Globus pallidus (tissue), 1 donor: ENCODE data around the gene GSDME.
"Not testable (repeated sequence)": the region's sequence is repeated elsewhere in the genome, so short reads cannot be mapped to it uniquely, and the experiment has no call there.

Experiments used
- DNase-seq: peaks from one replicate; pipeline ENCODE4 v3.0.0-alpha.2; 2015; ENCODE audit warnings: low spot score

Gene GSDME

DNA sequence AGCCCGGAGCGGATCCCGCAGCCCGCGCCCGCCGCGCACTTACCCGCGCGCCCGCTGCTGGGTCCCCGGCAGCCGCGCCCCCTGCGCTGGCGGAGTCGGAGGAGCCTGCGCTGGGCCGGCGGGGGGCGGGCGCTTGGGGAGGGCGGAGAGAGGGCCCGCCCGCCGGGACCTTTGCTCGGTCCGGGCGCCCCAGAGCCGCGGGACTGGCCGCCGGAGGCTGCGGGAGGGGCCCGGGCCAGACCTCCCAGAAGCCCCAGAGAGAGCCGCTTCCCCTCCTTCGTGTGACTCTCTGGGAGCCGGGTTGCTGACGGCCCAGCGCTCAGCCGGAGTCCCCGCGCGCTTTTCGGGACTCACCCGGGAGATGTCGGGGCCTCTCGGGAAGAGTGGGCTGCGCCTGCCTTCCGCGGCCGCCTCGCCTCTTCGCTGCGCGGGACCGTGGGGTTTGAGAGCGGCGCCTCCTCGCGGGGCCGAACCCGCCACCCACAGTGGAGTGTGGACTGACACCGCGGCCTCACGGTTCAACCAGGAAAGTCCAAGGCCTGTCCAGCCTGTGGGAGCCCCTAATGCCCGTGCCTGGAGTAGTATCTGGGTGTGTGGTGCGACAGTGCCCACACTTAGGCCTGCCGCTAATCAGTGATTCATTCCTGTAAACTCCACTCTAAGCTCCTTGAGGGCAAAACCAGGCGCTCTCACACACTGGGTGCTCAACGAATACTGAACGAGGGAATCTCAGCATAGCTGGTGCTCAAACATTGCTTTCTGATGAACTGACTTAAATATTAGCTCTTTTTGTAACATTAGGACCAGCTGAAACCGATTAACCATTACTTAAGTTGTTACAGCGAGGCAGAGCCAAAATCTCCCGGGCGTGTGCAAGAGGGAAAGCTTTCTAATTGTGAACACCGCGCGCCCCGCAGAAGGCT, at the start of gene GSDME:
Gene GSDME, minus strand, starts transcription at position 112 of the 923 bp plus-strand sequence. CDS start 7,690 bp downstream, outside the sequence.
- DNase-seq: peak; percentile 47

DNA sequence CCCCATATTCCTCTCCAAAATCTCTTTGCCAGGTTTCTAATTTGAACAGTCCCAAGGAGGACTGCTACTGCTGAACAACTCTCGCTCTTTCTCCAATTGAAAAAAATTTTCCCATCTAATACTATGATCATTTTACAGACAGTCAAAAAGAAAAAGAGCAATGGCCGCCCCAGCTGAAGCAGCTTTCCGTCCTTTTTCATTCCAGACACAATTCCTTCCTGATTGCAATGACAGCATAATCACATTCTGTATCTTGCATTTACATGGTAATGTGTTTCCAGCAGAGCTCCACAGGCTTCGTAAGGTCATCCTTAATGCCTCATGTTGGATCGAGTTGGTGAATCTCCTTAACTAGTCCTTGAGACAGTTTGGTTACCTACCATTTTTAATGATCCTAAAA, 45.0 kb upstream of the GSDME start:
- no peak for DNase-seq

DNA sequence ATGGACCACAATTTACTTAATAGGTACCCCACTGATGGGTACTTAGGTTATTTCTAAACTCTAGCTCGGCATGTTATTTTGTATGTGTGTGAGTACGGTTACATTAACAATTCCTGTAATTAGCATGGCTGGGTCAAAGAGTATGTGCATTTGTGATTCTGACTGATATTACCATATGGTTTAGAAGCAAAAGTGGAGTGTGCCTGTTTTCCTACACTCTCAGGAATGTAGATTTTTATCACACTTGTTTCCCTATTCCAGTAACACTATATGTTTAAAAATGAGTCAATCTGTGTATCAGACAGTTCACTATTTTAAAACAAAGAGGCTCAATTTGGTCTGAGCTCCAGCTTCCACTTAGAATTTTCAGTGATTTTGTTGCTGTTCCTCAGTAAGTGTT, 44.6 kb upstream of the GSDME start:
- no peak for DNase-seq

DNA sequence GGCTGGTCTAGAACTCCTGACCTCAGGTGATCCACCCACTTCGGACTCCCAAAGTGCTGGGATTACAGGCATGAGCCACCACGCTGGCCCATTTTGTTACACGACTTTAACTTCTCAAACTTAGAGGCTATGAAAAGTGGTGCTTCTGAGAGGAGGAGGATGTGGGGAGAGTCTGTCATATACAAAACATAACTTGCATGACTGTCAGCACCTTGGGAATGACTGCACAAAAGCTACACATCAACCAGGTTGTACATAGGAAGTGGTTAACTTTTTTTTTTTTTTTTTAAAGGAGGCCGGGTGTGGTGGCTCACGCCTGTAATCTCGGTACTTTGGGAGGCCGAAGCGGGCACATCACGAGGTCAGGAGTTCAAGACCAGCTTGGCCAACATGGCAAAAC, 43.4 kb upstream of the GSDME start:
- no peak for DNase-seq

DNA sequence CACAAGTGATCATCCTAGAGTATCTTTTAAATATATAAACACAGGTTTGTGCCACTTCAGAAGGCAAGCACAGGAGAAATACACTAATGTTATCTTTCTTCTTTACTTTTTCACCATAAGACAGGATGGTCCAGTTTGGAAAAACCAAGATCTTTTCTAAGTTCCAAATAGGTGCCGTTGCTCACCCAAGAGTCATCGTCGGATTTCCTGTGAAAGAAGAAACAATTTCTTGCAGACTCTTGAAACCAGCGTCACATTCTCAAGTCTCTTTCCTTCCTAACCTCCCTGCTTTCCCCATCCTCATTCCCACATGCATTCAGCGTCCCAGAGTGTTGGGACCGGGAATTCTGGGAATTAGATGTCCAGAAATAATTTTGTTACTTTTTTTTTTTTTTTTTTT, 42.8 kb upstream of the GSDME start:
- no peak for DNase-seq

DNA sequence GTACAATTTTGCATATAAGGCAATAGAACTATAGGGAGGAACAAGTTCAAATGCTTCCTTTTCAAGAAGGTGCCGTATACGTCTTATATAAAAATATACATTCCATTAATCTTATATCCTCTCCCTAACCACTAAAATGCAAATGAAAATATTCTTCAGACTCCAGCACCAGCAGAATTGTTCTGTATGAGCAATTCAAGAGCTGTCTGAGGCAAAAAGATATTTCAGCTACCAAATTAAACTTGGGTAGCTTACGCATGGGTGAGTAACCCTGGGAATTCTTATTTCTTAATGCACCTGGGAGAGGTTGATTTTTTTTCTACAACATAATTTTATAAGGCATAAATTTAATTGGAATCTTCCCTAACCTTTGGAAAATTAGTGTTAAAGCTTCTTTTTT, 42.2 kb upstream of the GSDME start:
- DNase-seq: no peak

DNA sequence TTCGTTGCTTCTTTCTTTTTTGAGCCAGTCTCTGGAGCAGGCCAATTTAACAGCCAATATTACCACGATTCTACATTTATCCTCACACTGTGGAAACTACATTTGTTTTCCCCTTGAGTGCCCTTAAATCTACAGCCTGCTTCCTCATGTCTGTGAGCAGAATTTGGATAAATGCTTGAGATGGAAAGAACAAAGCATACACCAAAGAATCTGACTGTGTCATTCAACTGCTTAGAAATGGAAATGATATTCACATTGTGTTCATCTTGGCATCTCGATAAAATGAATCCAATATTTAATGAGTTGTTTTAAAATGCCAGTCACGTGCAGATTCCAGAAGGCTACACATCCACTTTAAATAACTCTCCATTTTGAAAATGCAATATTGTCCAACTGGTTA, 41.0 kb upstream of the GSDME start:
- no peak for DNase-seq

DNA sequence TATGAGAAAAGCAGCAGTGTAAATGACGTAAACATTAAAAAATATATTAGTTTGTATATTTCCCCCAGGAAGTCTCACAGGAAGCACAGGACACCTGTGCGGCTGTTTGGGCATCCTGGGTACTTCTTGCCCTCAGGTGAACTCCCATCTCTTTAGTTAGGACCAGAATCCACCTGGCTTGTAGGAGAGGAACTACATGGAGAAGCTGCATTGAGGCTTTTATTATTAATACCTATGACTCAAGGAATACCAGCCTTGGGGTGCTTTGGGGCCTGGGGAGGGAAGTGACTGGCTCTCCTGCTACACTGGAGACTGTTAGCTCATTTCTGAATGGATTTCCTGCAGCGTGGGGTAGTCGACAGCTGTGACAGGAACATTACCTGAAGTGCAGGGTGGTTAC, 40.0 kb upstream of the GSDME start:
- DNase-seq: no peak

DNA sequence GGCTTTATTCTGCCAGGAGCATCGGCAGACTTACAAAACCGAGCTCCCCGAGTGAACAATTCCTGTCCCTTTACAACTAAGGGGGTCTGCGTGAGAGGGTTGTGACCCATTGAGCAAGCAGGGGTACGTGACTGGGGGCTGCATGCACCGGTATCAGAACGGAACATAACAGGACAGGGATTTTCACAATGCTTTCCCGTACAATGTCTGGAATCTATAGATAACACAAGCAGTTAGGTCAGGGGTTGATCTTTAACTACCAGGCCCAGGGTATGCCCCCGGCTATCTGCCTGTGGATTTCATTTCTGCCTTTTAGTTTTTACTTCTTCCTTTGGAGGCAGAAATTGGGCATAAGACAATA, 38.1 kb upstream of the GSDME start:
- no peak for DNase-seq

DNA sequence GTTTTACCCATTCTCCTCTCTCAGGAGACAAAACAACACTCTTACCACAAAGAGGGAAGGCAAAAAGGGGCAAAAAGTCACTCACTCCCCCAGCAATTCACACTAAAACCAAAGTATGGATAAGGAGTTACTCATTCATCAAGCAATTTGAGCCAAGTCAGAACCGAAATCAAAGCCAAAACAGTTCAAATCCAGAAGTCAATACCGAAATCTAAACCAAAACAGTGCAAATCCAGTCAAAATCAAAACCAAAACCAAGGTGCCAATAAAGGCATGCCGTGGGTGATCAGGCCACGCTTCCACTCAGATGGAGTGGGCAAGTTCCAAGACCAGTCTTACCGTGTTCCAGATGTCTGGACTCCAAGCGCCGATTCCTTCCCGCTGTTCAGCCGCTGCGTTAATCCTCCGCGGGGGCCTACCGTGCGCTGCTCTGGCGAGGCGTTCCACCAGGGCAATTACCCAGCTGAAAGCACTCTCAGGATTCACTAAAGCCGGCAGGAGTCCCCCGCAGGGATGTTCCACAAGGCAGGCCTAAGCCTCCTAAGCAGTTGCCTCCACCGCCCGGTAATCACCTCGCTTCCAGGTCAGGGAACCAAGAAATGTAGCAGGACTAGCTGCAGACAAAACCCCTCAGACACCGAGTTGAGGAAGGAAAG, 37.6 kb upstream of the GSDME start:
- not testable (repeated sequence) for DNase-seq

DNA sequence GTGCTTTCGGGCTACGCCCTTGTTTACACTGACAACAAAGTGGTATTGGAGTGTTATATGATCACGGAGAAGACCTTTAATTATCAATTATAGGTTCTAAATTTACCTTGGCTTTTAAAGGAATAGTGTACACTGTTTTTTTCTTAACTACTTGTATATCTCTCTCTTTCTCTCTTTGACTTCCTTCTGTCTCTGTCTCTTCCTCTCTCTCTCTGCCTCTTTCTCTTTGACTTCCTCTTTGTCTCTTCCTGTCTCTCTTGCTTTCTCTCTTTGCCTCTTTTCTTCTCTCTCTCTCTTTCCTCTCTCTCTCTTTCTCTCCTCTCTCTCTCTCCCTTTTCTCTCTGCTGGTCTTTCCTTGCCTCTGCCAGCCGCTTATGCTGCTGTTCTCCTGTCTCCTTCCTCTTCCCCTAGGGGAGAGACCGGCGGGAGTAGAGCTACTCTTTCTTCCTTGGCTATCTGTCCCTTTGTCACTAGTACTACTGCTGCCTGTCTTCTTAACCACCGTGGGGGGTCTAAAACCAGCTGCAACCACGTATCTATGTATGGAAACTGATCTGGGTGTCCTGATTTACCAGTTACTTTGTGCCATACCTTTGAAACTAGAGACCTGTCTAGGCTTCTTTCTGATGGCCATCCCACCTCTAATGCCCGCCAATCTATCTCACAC, 36.9 kb upstream of the GSDME start:
- DNase-seq: no peak

DNA sequence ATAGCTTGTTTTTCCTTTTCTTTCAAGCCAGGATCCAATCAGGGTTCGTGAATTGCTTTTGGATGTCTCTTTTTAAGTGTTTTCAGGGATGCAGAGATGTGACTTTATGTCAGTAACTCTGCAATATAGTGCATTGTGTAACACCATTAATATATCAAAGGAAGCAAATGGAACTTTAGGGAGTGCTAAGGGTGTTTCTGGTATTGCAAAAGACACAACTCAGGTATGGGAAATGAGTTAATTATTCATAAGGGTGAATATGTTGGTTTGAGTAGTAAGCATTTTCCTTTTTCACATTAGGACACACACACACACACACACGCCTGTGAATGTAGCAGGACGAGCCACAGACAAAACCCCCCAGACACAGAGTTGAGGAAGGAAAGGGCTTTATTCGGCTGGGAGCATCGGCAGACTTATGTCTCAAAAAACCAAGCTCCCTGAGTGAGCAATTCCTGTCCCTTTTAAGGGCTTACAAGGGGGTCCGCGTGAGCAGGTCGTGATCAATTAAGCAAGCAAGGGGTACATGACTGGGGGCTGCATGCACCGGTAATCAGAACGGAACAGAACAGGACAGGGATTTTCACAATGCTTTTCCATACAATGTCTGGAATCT, 31.8 kb upstream of the GSDME start:
- DNase-seq: no peak

DNA sequence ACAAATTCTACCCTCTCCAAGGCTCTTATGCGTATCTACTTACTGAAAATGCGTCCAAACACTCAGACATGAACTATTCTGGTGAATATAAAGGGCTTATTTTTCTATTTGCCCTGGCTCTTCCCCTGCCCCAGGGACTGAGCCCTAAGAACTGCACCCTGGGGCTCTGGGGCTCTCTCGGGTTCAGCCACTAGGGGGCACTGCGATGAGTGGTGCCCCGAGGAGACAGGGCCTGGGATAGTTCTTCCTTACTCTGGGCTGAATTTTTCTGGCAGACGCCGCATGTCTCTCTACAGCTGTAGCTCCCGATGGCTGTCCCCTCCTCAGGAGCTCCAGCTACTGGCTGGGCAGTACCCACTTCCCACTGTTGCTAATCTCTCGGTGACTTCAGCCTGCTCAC, 30.8 kb upstream of the GSDME start:
- no peak for DNase-seq

DNA sequence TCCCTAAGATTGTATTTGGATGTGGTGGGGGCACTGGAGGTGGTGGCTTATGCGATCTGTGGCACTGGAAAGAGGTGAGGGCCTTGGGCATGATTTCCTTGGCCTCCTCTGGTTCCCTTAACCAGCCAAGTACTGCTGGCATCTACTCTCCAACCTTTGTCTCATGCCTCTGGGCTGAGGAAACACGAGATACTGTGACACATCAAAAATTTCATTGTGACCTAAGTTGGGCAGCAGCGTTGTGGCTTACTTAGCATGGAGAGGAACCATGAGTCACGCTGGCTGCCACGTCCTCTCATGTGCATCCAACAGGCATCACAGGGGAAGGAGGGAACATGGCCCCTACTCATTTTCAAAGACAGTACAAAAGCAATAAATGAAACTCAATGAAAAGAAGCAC, 29.7 kb upstream of the GSDME start:
- peak; percentile 16 for DNase-seq

DNA sequence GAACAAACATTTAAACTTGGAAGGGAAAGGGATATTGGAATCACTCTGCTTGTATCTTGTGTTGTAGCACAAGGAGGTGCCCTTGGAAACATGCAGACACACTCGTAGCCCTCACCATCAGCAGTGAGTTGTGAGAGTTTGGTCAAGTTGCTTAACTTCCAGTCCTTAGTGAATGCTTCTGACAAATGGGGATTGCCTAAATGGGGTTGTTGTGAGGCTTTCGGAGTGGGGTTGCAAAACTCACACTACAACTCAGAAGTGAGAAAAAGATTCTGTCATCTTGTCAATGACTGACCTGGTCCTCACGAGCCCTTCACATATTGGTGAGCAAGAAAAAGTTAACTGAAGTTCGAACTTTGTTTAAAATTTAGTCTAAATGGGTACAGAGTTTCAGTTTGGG, 29.0 kb upstream of the GSDME start:
- no peak for DNase-seq

DNA sequence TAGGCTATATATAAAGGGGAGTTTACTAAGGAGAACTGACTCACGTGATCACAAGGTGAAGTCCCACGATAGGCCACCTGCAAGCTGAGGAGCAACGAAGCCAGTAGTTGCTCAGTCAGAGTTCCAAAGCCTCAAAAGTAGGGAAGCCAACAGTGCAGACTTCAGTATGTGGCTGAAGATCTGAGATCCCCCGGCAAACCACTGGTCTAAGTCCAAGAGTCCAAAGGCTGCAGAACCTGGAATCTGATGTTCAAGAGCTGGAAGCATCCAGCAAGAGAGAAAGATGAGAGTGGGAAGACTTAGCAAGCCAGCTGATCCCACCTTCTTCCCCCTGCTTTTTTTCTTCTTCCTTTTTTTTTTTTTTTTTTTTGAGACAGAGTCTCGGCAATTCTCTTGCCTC, 27.0 kb upstream of the GSDME start:
- no peak for DNase-seq

DNA sequence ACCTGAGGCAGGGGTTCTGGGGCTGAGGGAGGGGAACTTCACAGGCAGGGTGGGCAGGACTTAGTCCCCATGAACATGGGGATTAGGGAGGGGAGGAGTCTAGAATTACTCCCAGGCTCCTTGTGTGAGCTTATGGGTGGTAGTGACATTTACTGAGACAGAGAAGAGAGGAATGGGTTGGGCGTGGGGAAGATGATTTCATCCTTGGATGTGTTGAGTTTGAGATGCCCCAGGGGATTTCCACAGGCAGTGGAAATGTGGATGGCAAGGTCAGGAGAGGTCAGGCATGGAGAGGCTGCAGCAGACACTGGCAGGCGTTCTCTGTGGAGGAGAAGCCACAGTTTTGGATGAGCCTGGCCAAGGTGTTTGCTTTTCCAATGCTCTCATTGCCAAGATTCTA, 26.4 kb upstream of the GSDME start:
- no peak for DNase-seq

DNA sequence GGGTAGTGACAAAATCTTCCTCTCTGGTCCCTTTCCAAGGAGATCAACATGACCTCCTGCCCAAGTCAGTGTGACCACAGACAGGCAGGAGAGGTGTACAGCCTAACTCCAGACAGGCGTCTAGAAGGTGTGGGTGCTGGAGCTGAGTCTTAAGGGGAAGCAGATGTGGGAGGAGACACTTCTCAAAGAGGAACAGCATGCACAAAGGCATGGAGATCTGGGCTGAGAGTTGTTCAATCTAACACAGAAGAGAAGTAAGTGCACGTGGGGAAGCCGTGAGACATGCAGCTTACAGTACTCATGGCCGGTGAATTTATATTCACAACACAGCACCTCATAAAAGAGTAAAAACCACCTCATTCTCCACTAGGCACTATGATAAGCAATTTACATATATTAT, 23.8 kb upstream of the GSDME start:
- peak; percentile 59 for DNase-seq

DNA sequence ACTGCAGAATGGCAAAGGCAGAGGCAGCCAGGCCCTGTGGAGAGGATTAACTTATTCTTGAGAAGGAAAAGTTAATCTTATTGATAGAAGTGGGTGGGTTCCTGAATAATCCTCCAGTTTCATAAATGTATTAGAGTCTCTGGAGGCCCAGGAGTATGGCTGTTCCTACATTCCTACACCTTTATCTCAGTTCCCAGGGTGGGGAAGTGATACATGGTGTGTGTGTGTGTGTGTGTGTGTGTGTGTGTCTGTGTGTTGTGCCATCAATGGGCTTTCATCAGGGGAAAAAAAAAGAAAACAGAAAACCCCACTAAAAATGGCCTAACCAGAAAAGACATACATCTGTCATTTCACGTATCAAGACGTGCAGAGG, 22.0 kb upstream of the GSDME start:
- no peak for DNase-seq

DNA sequence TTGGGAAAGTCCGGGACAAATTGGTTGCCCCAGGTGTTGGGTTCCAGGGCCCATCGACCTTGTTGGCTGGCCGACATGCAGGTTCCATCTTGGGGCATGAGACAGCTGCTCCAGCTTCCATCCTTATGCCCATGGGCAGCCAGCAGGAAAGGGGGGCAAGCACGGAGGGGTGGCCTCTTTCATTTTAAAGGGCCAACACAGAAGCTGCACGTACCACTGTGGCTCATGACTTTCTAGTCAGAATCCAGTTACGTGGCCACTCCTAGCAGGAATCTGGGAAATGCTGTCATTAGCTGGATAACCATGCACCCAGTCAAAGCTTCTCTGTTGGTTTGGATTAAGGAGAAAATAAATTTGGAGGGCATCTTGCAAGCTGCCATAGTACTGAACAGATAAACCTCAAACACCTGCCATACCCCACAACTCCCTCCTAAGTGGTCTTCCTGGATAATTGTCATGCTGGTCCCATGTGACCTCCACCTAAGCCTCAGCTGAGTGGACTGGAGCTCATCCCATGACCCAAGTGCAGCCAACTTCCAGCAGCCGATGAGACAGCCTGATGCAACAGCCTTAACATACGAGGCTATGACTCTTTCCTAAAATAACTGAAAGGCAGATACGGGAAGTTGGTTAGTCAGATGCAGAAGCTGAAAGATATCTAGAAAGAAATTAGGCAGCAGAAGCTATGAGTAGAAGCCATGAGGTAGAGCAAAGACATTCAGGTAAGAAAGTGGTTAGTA, 21.4 kb upstream of the GSDME start:
- peak; percentile 56 for DNase-seq

DNA sequence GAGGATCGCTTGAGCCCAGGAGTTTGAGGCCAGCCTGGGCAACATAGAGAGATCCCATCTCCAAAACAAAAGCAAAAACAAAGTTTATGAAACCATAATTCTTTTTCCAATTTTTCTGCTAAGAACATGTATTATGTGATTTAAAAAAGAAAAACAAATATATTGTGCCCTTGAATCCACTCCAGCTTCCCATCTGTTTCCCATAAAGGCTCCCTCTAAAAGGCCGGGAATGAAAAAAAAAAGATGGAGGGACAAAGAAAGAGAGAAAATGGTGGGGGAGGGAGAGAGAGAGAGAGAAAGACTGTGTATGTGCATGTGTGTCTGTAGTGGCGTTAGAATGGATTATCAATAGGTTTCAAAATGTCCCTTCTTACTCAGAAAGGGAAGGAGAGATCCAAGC, 20.5 kb upstream of the GSDME start:
- DNase-seq: no peak

DNA sequence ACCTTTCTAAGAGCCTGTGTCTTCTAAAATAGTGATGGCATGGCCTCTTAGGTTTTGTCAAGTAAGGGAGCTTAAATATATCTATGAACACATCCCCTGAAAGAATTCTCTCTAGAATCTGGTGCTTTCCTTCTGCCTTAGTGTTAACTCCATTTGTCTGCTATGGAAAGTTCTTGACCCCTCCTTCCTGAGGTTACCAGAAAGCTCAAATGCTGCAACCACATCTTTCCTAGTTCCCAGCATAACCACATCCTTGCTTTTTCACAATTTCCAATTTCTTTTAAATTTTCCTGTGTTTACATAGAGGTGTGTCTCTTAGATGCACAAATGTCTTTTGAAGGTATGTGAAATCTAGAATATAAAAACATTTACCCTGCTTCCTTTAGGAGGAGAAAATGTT, 16.4 kb upstream of the GSDME start:
- DNase-seq: no peak
